Mesothelial cell of epicardium (in vitro differentiated cells): ENCODE data around the gene FNDC8. TPM values are rescaled to one million over a fixed set of nuclear protein-coding genes. Genes with fewer than 3 reads are reported as not detected.

Experiments used
- DNase-seq, 2 experiments: peaks; one replicate each; pipeline ENCODE4 v3.0.0; 2021; ENCODE audit warnings: low spot score in 2 of 2; ENCODE audit not compliant: unreplicated experiment in 2 of 2
- H3K27ac Mint-ChIP-seq: 2 replicates; pipeline ENCODE4 v1.8.0; 2021; ENCODE audit warnings: mixed read lengths
- H3K27me3 Mint-ChIP-seq: 2 replicates; pipeline ENCODE4 v1.8.0; 2021; ENCODE audit warnings: low read depth, mixed read lengths
- H3K36me3 Mint-ChIP-seq: 2 replicates; pipeline ENCODE4 v1.8.0; 2021; ENCODE audit warnings: mixed read lengths
- H3K4me1 Mint-ChIP-seq: 2 replicates; pipeline ENCODE4 v1.8.0; 2021; ENCODE audit warnings: mixed read lengths
- H3K4me3 Mint-ChIP-seq: 2 replicates; pipeline ENCODE4 v1.8.0; 2021; ENCODE audit warnings: mild to moderate bottlenecking, moderate library complexity, mixed read lengths
- H3K9me3 Mint-ChIP-seq: 2 replicates; pipeline ENCODE4 v1.8.0; 2021; ENCODE audit warnings: mixed read lengths
- total RNA-seq: library from RNA; stranded (reverse); gene quantifications from 3 replicates; pipeline ENCODE4 v1.2.1, GENCODE V29; 2021
- TF ChIP-seq, protein P1 (sequence below): fragments of 200-600 bp; sonication (generic); IDR thresholded peaks from one replicate; pipeline ENCODE4 v1.5.0; 2021; ENCODE audit warnings: antibody characterized with exemption; ENCODE audit not compliant: unreplicated experiment

FNDC8 gene
- not detected in 3 replicates for total RNA-seq

DNA sequence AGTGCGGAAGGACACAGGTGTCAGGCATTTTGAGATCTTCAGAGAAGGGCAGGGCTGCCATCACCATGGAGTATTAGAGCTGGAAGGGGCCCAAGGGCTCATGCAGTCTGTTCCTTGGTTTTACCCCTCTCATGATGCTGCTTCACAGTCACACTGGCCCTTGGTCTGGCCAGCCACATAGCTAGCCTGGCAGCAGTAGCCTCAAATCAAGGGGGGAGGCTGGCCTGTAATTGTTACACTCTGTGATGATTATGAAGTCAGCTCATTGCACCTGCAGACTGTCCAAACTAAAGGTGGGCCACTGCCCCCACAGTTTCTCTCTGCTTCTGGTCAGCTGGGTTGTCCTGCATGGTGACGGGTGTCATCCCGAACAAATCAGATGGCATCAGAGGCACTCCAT, at the start of gene FNDC8:
TSS of gene FNDC8 (plus strand) at position 301 of the 400 bp plus-strand sequence. CDS start at position 380, 79 bp downstream.
- Mint-ChIP-seq H3K4me1 (peaks cover 14% of the 10 kb centered on the region), H3K27ac (no peak within 1 kb of the TSS), H3K9me3 (no peaks in the 10 kb centered on the region), H3K36me3 (no peaks in the 10 kb centered on the region), H3K4me3 (peak within 1 kb of the TSS; percentile 13), H3K27me3 (peaks cover 14% of the 10 kb centered on the region)
- TF ChIP-seq, protein P1, sequence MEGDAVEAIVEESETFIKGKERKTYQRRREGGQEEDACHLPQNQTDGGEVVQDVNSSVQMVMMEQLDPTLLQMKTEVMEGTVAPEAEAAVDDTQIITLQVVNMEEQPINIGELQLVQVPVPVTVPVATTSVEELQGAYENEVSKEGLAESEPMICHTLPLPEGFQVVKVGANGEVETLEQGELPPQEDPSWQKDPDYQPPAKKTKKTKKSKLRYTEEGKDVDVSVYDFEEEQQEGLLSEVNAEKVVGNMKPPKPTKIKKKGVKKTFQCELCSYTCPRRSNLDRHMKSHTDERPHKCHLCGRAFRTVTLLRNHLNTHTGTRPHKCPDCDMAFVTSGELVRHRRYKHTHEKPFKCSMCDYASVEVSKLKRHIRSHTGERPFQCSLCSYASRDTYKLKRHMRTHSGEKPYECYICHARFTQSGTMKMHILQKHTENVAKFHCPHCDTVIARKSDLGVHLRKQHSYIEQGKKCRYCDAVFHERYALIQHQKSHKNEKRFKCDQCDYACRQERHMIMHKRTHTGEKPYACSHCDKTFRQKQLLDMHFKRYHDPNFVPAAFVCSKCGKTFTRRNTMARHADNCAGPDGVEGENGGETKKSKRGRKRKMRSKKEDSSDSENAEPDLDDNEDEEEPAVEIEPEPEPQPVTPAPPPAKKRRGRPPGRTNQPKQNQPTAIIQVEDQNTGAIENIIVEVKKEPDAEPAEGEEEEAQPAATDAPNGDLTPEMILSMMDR, result no peak
- no peak for DNase-seq

DNA sequence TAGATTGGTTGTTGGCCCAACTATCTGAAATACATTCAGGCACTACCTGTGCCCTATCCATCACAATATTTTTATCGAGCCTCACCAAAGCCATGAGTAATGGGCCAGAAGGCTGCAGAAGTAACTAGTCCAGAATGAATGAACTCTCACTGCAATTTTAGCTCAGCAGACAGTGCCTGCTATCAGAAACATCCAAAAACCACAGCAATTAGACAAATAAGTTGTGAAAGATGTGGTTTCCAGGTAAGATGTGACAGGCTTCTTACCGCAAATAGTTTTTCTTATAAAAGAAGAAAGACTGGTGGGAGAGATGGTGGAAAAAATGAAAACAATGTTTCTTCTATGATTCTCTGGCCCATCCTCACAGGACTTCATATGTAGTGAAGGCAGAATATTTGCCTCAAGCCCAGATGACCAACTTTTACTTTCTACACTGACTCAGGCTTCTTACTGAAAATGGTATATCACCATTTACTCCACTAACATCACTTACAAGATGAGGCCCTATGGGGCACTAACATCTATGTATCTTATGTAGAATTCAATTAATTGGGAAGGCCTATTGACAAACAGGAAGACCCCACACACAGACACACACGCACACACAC, 48.1 kb upstream of the FNDC8 start:
- peaks cover 12% of the 10 kb centered on the region for H3K4me1 Mint-ChIP-seq
- H3K27ac Mint-ChIP-seq, result no peak overlapping the region
- no peaks in the 10 kb centered on the region for H3K9me3 Mint-ChIP-seq
- no peaks in the 10 kb centered on the region for H3K36me3 Mint-ChIP-seq
- TF ChIP-seq, protein P1, result no peak
- no peak for DNase-seq
- H3K4me3 Mint-ChIP-seq, result no peak overlapping the region
- H3K27me3 Mint-ChIP-seq, result no peaks in the 10 kb centered on the region

DNA sequence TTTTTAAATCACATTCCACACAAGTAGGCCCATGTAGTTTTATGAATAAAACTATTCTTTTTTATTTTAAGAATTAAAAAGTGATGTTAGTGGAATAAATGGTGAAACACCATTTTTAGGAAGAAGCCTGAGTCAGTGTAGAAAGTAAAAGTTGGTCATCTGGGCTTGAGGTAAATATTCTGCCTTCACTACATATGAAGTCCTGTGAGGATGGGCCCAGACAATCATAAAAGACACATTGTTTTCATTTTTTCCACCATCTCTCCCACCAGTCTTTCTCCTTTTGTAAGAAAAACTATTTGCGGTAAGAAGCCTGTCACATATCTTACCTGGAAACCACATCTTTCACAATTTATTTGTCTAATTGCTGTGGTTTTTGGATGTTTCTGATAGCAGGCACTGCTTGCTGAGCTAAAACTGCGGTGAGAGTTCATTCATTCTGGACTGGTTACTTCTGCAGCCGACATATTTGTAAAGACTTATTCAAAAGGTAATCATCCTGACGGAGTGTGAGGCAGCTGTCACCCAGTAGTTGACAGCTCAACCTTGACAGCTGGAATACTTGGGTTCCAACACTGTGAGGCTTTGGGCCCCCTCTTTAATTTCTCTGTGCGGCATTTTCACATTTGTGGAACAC, 47.3 kb upstream of the FNDC8 start:
- no peak for DNase-seq
- Mint-ChIP-seq H3K9me3 (no peaks in the 10 kb centered on the region), H3K4me3 (no peak overlapping the region), H3K27ac (peak overlapping the region; percentile 72), H3K27me3 (no peaks in the 10 kb centered on the region), H3K4me1 (peaks cover 12% of the 10 kb centered on the region), H3K36me3 (no peaks in the 10 kb centered on the region)
- TF ChIP-seq, protein P1, result no peak

DNA sequence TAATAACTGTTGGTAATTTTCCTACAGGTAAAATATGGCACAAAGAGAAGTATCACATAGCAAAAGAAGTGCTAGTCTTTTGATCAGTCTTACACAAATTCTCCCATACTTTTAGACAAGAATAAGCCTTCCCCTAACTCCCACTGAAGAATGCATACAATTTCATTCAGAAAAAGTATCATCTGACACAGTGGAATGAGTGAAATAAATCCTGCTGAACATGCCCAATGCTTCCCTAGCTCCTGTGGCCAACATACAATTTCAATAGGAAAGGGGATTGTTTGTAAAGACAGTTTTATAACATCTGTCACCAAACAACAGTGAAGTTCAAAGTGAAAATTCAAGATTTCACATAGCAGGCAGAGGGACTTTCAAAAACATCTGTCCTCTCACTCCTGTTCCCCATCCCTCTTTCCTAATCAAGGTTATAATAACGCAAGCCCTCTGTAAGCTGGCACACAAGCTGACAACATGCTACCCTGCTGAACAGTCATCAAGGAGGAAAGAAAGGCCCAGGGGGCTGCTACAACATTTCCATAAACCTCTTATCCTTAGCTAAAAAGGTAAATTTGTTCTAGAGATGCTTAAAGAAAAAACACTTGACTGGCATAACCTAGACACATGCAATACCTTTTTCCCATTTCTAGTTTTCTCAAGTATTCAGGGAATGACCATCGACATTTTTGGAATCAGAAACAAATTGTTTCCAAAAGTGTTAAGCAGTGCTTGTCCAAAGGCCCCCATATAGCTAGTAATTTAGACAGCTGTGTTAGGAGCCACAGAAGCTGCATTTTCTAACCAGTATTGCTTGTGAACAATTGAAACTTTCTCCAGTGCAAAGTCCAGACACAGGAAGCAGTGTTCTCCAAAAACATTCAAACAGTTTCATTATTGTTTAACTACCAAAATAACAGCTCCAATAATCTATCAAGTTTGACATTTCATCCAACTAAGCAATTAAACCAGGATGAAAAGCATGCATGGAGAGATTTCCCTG, 46.4 kb upstream of the FNDC8 start:
- H3K9me3 Mint-ChIP-seq, result no peaks in the 10 kb centered on the region
- DNase-seq, result no peak
- peaks cover 12% of the 10 kb centered on the region for H3K4me1 Mint-ChIP-seq
- no peaks in the 10 kb centered on the region for H3K27me3 Mint-ChIP-seq
- H3K27ac Mint-ChIP-seq, result peak overlapping the region; percentile 72
- H3K4me3 Mint-ChIP-seq, result no peak overlapping the region
- no peaks in the 10 kb centered on the region for H3K36me3 Mint-ChIP-seq
- TF ChIP-seq, protein P1, result no peak

DNA sequence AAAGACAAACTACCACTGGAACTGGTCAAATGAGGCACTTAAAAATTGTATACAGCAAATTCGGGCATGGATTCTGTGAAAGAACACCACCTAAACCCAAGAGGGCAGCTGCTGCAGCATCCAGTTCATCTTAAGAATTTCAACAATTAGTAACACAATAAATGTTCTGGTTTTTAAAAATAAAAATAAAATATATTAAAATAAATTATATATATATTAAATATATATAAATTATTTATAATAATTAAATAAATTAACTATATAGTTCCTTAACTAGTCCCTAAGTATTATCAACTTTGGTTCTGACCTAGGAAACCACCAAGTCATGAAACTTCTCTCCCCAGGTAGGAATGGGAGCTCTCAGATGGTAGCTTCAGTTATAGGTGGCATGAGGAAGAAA, 44.5 kb upstream of the FNDC8 start:
- Mint-ChIP-seq H3K9me3 (no peaks in the 10 kb centered on the region), H3K27me3 (no peaks in the 10 kb centered on the region), H3K4me3 (no peak overlapping the region), H3K4me1 (peaks cover 13% of the 10 kb centered on the region), H3K27ac (no peak overlapping the region), H3K36me3 (no peaks in the 10 kb centered on the region)
- DNase-seq, result no peak
- TF ChIP-seq, protein P1, result no peak
